K562 (cell line): ENCODE results near the gene PRKAG2. TPM values are rescaled to one million over a fixed set of nuclear protein-coding genes. Genes with fewer than 3 reads are reported as not detected.
A peak's percentile ranks its signal among the peaks of the same experiment; 100 is the strongest.

Experiments used
- REST ChIP-seq, 2 experiments: fragments of 450-650 bp; formaldehyde crosslinking in 1 of 2; IDR thresholded peaks; 2 replicates each; pipeline versions ENCODE4 v1.4.0 to v1.6.1; 2014 to 2020; ENCODE audit warnings: mild to moderate bottlenecking in 2 of 2, borderline replicate concordance in 1 of 2, low read depth in 1 of 2
- polyA plus RNA-seq, 8 experiments: library from polyadenylated mRNA; depleted of rRNA in 4 of 8; stranded (reverse) in 5 of 8; unstranded in 3 of 8; fragments of >200 nt; fragmentation: Nextera tagmentation in 2 of 8; fragmentation: Illumina TruSeq in 1 of 8; extraction: Ambion mirVana in 2 of 8; extraction: Trizol in 1 of 8; gene quantifications; 2 replicates each; pipeline versions ENCODE4 v1.2.1 to v1.2.3, GENCODE V29; 2011 to 2014; ENCODE audit warnings: inconsistent platforms in 1 of 8, missing spikeins in 1 of 8
- total RNA-seq, 7 experiments: library from RNA; depleted of rRNA in 6 of 7; stranded (reverse); fragments of >200 nt in 6 of 7; fragmentation: Illumina TruSeq in 2 of 7; extraction: Trizol in 2 of 7; gene quantifications; 2 replicates each; pipeline versions ENCODE4 v1.2.1 to v1.2.3, GENCODE V29; 2011 to 2021; ENCODE audit warnings: low replicate concordance in 1 of 7

PRKAG2 gene
- total and polyA plus RNA-seq, 9 of the 15 experiments (the other 6 are each of a cell fraction or from before 2014, with no cell fraction given): 0.99 to 5.6 (median 3.3) TPM

- peak; percentile 32 for TF ChIP-seq REST (IDR thresholded peaks at IDR 0.05; ENCODE audit: borderline replicate concordance)
- no peak for TF ChIP-seq REST (CRISPR knock-in tag; IDR thresholded peaks at IDR 0.05; ENCODE audit: low read depth)
Measured at GRCh38 chr7:151839451-151839921, 37.4 kb downstream of the PRKAG2 start (continued).
